ENCODE data around the gene KDM4B.

Gene KDM4B

GRCh38 chr19:5070331-5070730, 101.4 kb downstream of the KDM4B start:
- in situ Hi-C loops (cut with HindIII; ENCODE audit: low sequenced_read_pairs), result no loop called here
- no peak for TF ChIP-seq CTCF (IDR thresholded peaks at IDR 0.05; ENCODE audit: low read depth, low read length)
- no peak overlapping the region for H3K4me3 ChIP-seq (ENCODE audit: low read depth, low read length)
- no peak for DNase-seq (ENCODE audit: low read depth, low spot score)

- in situ Hi-C loops (cut with HindIII; ENCODE audit: low sequenced_read_pairs), result no loop called here
- TF ChIP-seq CTCF (IDR thresholded peaks at IDR 0.05; ENCODE audit: low read depth, low read length), result no peak
- DNase-seq (ENCODE audit: low read depth, low spot score), result no peak
- H3K4me3 ChIP-seq (ENCODE audit: low read depth, low read length), result no peak overlapping the region
Measured at GRCh38 chr19:5070930-5071329, 102.0 kb downstream of the KDM4B start.

DNA sequence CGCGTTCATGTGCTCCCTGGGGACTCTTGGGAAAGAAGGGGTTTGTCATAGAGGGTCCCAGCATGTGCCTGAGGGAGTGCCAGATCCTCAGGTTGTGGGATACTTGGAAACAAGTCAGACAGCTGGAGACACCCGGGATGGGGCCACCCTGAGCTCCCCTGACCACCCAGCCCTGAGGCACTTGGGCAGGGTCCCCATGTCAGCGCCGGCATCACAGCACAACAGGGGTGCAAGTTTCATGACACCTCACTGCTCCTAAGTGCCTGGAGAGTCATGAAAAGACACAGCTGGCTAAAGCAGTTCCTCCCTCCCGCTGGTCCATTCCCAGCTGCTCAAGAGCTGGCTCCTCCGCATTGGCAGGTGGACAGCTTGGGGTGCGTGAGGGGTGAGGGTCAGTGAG, 102.7 kb downstream of the KDM4B start:
- H3K4me3 ChIP-seq (ENCODE audit: low read depth, low read length), result no peak overlapping the region
- no peak for DNase-seq (ENCODE audit: low read depth, low spot score)
- no peak for TF ChIP-seq CTCF (IDR thresholded peaks at IDR 0.05; ENCODE audit: low read depth, low read length)
- in situ Hi-C loops (cut with HindIII; ENCODE audit: low sequenced_read_pairs), result no loop called here

DNA sequence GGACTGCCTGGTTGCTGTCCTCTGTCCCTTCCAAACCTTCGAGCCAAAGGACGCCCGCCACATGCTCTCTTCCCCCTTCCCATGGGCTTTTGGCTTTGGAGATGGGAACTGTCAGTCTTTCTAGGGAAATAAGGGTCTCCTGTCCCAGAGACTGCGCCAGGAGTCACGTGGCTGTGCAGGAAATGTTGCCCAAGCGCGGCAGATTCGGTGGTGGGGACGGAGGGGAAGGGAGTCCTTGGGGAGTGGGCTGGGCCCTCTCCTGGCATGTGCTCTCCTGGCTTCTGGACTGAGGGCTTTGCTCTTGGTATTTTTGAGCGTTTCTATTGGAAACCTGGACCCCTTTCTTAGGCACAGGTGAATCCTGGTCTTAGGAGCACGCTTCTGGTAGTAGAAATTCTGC, 103.2 kb downstream of the KDM4B start:
- H3K4me3 ChIP-seq (ENCODE audit: low read depth, low read length), result no peak overlapping the region
- in situ Hi-C loops (cut with HindIII; ENCODE audit: low sequenced_read_pairs), result no loop called here
- TF ChIP-seq CTCF (IDR thresholded peaks at IDR 0.05; ENCODE audit: low read depth, low read length), result no peak
- DNase-seq (ENCODE audit: low read depth, low spot score), result no peak

GRCh38 chr19:5073153-5073844, 104.4 kb downstream of the KDM4B start:
- no peak overlapping the region for H3K4me3 ChIP-seq (ENCODE audit: low read depth, low read length)
- no peak for DNase-seq (ENCODE audit: low read depth, low spot score)
- in situ Hi-C loops (cut with HindIII; ENCODE audit: low sequenced_read_pairs), result no loop called here
- TF ChIP-seq CTCF (IDR thresholded peaks at IDR 0.05; ENCODE audit: low read depth, low read length), result no peak

DNA sequence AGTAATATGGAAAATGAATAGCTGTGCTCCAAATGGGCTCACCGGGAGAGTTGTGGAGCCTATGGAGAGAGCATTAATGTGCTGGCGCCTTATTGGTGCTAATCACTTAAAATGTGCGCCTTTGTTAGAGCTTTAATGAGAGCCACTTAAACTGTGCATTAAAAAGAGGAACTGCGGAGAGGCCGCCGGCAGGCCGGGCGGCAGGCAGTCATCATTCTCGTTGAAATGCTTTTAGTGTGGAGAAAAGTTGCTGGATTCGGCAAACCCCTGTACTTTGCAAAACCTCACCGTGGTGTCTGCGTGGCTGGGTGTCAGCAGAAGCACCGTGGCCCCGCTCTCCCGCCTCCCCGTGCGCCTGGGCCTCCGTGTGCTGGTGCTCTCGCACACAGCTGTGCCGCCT, 105.5 kb downstream of the KDM4B start:
- DNase-seq (ENCODE audit: low read depth, low spot score), result no peak
- in situ Hi-C loops (cut with HindIII; ENCODE audit: low sequenced_read_pairs), result no loop called here
- TF ChIP-seq CTCF (IDR thresholded peaks at IDR 0.05; ENCODE audit: low read depth, low read length), result no peak
- H3K4me3 ChIP-seq (ENCODE audit: low read depth, low read length), result no peak overlapping the region
